Stimulated activated CD4-positive, alpha-beta T cell treated with anti-CD3 and anti-CD28 coated beads, Interleukin-1b, Interleukin-23, amount 100 ng/mL, for 1 hour (primary cell): ENCODE data around the gene TOMM20L.

Experiments
- DNase-seq, 2 donors: peaks; one replicate each; pipeline ENCODE4 v3.0.0-alpha.2; 2020; ENCODE audit warnings: low read depth in 2 of 2

TOMM20L gene

GRCh38 chr14:58427281-58428117, 31.8 kb downstream of the TOMM20L start, which contains the start of the genes KIAA0586 and TIMM9:
Gene KIAA0586 (plus strand): TSS chr14:58427719. CDS start chr14:58428265, 546 bp downstream.
Gene TIMM9 (minus strand): TSS chr14:58427531. CDS start chr14:58411945, 15,586 bp downstream.
- peak; percentile 83 to 93 for DNase-seq

- DNase-seq = no peak
Observed at GRCh38 chr14:58428118-58428683, 32.5 kb downstream of the TOMM20L start.

GRCh38 chr14:58430156-58430555, 34.4 kb downstream of the TOMM20L start:
- no peak for DNase-seq

GRCh38 chr14:58439476-58439875, 43.7 kb downstream of the TOMM20L start:
- no peak for DNase-seq

- no peak for DNase-seq
Observed at GRCh38 chr14:58444627-58445026, 48.9 kb downstream of the TOMM20L start.

- DNase-seq = no peak
Observed at GRCh38 chr14:58455593-58456265, 60.0 kb downstream of the TOMM20L start.
